NCI-H2227 treated with DMSO at 0.1 percent for 48 hours (cell line): Measurements from ENCODE around the gene ANKRD13B.
A peak's percentile ranks its signal among the peaks of the same experiment; 100 is the strongest.

Experiments used
- DNase-seq: peaks from one replicate; lab custom pipeline; 2025; lab: John Stamatoyannopoulos, UW

ANKRD13B gene

GRCh38 chr17:29568331-29569244, 24.3 kb upstream of the ANKRD13B start, which contains the start of gene TP53I13:
Gene TP53I13, plus strand, starts transcription at chr17:29568701. Its CDS starts 58 bp downstream, at chr17:29568759.
- peak; percentile 74 for DNase-seq

- DNase-seq = no peak
Measured at GRCh38 chr17:29569245-29569950, 23.5 kb upstream of the ANKRD13B start.

GRCh38 chr17:29570521-29570920, 22.4 kb upstream of the ANKRD13B start:
- DNase-seq = no peak

DNA sequence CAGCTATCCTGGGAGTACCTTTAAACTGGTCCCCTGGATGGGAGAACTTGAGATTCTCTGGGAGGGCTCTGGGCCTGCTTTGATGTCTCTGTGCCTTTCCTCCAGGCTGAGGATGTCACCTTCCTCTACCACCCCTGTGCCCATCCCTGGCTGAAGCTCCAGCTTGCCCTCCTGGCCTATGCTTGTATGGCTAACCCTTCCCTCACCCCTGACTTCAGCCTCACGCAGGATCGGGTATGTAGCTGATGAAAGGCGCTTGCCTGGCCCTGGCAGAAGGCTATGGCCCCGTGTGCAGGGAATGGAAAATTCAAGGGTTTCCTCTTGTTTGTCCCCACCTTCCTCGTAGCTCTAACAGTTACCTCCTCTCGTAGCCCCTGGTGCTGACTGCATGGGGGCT, 21.4 kb upstream of the ANKRD13B start:
- no peak for DNase-seq

- DNase-seq = no peak
Measured at GRCh38 chr17:29571883-29572681, 20.9 kb upstream of the ANKRD13B start.

DNA sequence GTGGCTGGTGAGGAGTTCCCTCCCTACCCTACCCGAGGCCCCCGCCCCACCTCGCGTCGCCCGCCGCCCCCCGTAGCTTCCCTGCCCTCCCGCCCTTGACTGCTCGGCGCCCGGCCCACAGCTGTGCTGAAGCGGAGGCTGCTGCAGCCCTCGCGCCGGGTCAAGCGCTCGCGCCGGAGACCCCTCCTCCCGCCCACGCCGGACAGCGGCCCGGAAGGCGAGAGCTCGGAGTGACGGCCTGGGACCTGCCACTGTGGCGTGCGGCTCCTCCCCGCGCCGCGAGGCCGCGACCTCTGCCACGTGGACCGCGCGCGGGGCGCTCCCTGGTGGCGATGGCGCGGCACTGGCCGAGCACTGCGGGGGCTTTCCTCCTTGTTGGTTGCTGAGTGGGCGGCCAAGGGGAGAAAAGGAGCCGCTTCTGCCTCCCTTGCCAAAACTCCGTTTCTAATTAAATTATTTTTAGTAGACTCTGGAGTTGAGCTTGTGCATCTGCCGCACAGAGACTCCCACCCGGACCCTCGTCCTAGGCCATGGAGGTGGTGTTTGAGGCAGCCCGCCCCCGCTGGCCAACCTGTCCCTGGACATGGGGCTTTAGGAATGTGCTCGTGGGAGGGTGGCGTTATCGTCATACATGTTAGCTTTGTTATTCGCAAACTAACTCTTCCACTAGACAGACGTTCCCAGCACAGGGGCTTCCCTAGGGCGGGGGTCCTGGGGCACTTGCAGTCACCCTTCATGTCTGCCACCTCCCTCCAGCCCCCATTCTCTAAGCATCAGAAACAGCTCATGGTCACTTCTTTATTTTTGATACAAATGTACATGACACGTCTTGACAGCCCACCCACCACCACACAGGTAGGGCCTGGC, 20.0 kb upstream of the ANKRD13B start:
- DNase-seq = no peak

- no peak for DNase-seq
Measured at GRCh38 chr17:29573558-29573869, 19.4 kb upstream of the ANKRD13B start.

DNA sequence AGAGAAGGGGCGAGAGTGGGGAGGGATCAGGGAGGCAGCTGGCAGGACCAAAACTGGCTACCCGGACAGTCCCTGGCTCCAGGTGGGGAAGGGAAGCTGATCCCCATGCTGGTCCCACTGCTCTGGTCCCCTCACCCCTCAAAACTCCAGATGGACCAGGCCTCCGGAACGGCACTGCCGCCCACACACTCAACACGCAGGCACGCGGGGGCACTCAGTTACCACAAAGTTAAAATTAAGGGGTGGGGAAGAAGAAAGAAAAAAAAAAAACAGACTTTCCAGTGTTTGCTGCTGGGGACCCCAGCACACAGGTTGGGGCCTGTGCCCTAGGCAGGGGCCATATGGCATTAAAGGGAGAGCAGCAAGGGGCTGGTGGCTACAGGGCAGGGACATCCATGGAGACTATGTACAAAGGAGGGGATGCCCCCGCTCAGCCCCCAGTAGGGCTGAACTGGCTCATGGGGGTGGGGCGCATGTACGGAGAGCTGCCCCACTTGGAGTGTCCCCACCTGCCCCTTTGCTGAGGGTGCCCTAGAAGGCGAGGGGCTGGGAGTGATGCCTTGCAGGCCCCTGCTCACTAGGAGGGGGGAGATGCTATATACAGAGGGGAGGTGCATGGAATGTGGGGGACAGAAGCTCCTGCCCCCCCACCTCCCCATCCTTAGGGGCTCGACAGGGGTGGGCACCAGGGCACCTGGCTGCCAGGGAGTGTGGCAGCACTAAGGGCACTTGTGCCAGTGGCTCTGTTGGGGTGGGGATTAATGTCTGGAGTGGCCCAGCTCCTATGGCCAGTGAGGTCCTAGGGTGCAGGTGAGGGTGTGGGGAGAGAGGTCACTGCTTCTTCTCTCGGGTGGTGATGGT, 18.8 kb upstream of the ANKRD13B start:
- no peak for DNase-seq

GRCh38 chr17:29574732-29575510, 18.0 kb upstream of the ANKRD13B start:
- DNase-seq = no peak

DNA sequence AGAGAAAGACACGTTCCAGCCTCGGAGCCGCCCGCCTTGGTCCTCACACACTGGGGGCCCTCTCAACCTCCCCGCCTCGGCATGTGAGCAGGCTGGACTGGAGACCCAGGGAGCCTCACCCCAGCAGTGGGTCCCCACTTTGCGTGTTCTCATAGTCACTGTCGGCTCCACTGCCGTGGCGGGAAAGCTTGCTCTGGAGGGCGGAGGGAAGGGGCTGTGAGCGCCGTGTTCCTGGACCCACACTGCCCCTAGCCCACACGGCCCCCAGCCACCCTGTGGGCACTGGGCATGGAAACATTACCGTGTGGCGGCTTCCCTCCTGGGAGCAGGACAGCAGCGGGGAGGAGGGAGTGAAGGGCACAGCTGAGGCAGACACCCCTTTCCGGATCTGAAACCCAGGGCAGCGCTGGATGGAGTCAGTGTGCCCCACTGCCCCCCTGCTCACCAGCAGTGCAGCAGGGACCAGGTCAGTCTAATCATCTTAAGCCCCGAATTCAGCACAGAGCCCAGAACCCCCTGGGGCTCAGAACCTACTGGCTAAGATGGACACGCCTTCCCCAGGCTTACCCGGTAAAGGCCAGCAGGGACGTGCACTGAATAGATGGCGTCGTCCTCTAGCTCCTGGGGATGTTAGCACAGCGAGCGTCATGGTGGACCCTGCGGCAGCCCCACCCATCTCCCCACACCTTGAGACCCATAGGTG, 17.3 kb upstream of the ANKRD13B start:
- no peak for DNase-seq

DNA sequence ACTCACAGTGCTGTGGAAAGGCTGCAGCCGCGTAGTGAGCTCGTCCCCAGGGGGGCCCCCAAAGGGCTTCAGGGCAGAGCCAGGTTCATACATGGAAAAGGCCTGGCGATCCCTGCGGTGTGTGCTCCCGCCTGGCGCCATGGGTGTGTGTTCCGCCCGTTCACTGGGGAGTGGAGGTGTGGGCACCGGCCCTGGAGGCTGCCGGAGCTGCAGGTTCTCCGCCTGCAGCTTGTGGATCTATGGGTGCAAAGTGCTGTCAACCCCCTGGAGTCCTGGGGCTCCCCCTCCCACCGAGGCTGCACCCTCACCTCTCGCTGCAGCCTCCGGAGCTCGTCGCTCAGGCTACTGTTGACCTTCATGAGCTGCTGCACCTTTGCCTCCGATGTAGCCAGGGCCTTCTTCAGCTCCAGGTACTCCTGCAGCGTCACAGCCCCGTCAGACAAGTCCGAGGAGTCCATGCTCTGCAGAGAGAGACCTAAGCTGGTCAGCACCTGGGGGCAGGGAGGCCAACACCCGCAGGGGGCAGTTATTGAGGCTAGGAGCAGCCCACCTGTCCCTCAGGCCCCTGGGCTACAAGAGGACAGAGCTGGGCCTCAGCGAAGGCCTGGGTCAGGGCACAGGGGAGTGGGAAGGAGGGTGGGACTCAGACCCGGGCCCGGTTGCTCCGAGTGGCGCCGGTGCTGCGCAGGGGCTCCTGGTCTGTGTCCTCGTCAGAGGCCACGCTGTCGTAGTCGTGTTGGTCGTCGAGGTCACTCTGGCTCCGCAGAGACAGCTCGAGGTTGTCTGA, 16.5 kb upstream of the ANKRD13B start:
- DNase-seq = no peak

- DNase-seq = no peak
Measured at GRCh38 chr17:29577001-29577370, 15.9 kb upstream of the ANKRD13B start.

DNA sequence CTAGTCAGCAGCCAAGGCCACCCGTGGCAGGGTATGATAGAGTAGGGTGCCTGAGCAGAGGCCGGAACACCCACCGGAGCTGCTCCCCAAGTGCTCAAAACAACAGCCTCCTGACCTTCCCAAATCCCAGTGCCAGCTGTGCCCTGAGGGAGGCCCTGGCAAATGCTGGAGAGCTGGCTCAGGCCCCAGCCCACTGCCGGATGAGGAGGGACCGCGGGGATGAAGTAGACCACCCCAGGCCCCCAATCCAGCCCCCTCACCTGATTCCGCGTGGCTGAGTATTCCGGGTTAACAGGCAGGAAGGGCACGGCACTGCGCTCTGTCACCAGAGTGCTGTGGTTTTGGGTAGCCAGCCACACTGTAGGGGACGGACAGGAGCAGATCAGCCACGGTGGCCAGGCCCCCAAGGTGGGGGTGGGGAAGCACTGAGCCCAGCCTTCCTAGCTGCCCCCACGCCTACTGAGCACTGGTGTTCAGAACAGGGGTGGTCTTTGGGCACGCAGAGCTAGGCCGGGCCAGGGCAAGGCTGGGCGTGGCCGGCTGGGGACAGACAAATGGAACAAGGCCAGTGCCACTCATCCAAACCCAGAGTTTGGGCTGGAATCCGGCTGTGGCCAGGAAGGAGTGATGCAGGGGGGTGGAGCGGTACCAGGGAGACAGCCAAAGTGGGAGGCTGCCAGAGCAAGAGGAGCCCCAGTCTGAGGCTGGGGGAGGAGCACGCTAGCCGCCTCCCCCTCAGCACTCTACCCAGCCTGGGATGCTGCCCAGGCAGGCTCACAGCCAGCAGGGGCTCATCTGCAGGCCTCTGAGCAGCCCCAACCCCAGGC, 15.3 kb upstream of the ANKRD13B start:
- no peak for DNase-seq

- no peak for DNase-seq
Measured at GRCh38 chr17:29578626-29579485, 14.1 kb upstream of the ANKRD13B start.

- peak; percentile 59 for DNase-seq
Measured at GRCh38 chr17:29579866-29580771, 12.8 kb upstream of the ANKRD13B start.
